HCT116 (cell line): ENCODE results near the gene LRRC61. TPM values are rescaled to one million over a fixed set of nuclear protein-coding genes. Genes with fewer than 3 reads are reported as not detected.

Experiments used
- ATAC-seq: fragments of 200-7000 bp; cut with Tn5 transposase; 2 replicates; pipeline ENCODE4 v1.9.1; 2020; ENCODE audit warnings: mild to moderate bottlenecking, moderate library complexity
- BruUV-seq: library from RNA; stranded (reverse); fragments of 400-500 nt; replicated peaks from 2 replicates; lab custom pipeline; 2021; lab: Mats Ljungman, UMichigan
- CTCF ChIA-PET: fragments of 300-600 bp; sonication (Branson Sonifier 250); formaldehyde crosslinking; loops from one replicate; lab custom pipeline; 2021; ENCODE audit warnings: antibody characterized with exemption; lab: Charles Lee
- POLR2A ChIA-PET: fragments of 300-600, 350-600 bp; sonication (Branson Sonifier 250); formaldehyde crosslinking; loops from one replicate; lab custom pipeline; 2021; ENCODE audit warnings: antibody characterized with exemption; lab: Charles Lee
- RAD21 ChIA-PET, 2 experiments: fragments of 300-600 bp; sonication (Branson Sonifier 250); formaldehyde crosslinking; loops; one replicate each; lab custom pipeline; 2023; ENCODE audit warnings: low total read pairs in 2 of 2; ENCODE audit not compliant: uncharacterized antibody in 2 of 2, unreplicated experiment in 2 of 2, low non-redundant PET in 1 of 2; lab: Charles Lee
- DNase-seq: peaks from one replicate; pipeline ENCODE4 v3.0.0-alpha.2; 2010; ENCODE audit warnings: low read depth, low spot score
- H2AFZ ChIP-seq: fragments of 200-600 bp; shearing (Covaris generic), sonication (generic); 2 replicates; pipeline ENCODE4 v1.6.1; 2017; ENCODE audit warnings: low read depth, mixed run types, mixed read lengths, antibody characterized with exemption, low read length; ENCODE audit not compliant: poor library complexity, severe bottlenecking
- H3K27ac ChIP-seq: 2 replicates; pipeline ENCODE4 v1.5.1; 2012; ENCODE audit warnings: low read depth, low read length
- H3K27me3 ChIP-seq: fragments of 200-600 bp; sonication (generic); 2 replicates; pipeline ENCODE4 v1.6.1; 2016; ENCODE audit warnings: mixed run types, low read length, mixed read lengths; ENCODE audit not compliant: insufficient read depth
- H3K36me3 ChIP-seq, 2 experiments: fragments of 200-500 bp in 1 of 2; fragments of 200-600 bp in 1 of 2; sonication (Bioruptor generic) in 1 of 2; sonication (generic) in 1 of 2; 2 replicates each; pipeline versions ENCODE4 v1.5.1 to v1.6.1; 2014 to 2016; ENCODE audit warnings: low read length in 2 of 2, inconsistent platforms in 1 of 2, mixed read lengths in 1 of 2, mixed run types in 1 of 2; ENCODE audit not compliant: insufficient read depth in 2 of 2, control insufficient read depth in 1 of 2
- H3K4me1 ChIP-seq, 2 experiments: fragments of 200-600 bp in 1 of 2; sonication (generic) in 1 of 2; 2 replicates each; pipeline versions ENCODE4 v1.5.1 to v1.6.1; 2012 to 2017; ENCODE audit warnings: low read length in 2 of 2, inconsistent platforms in 1 of 2, mild to moderate bottlenecking in 1 of 2, mixed read lengths in 1 of 2, mixed run types in 1 of 2, moderate library complexity in 1 of 2; ENCODE audit not compliant: insufficient read depth in 2 of 2, control insufficient read depth in 1 of 2
- H3K4me2 ChIP-seq: fragments of 200-600 bp; sonication (generic); 2 replicates; pipeline ENCODE4 v1.6.1; 2017; ENCODE audit warnings: mixed run types, low read length, mixed read lengths
- H3K4me3 ChIP-seq, 2 experiments: fragments of 200-600 bp in 1 of 2; sonication (generic) in 1 of 2; replicated peaks in 1 of 2; 2 replicates each; pipeline ENCODE4 v1.5.1; 2011 to 2016; ENCODE audit warnings: low read length in 2 of 2, control low read depth in 1 of 2, low read depth in 1 of 2, mild to moderate bottlenecking in 1 of 2, mixed read lengths in 1 of 2, mixed run types in 1 of 2
- H3K79me2 ChIP-seq: fragments of 200-600 bp; sonication (generic); 2 replicates; pipeline ENCODE4 v1.6.1; 2017; ENCODE audit warnings: mild to moderate bottlenecking, mixed run types, low read length, moderate library complexity, mixed read lengths; ENCODE audit not compliant: insufficient read depth
- H3K9ac ChIP-seq: fragments of 200-600 bp; sonication (generic); 2 replicates; pipeline ENCODE4 v1.6.1; 2016; ENCODE audit warnings: low read length, mixed read lengths
- H3K9me2 ChIP-seq: fragments of 200-600 bp; sonication (generic), shearing (Covaris generic); 2 replicates; pipeline ENCODE4 v1.6.1; 2017; ENCODE audit warnings: mixed run types, mild to moderate bottlenecking, moderate library complexity; ENCODE audit not compliant: insufficient read depth
- H3K9me3 ChIP-seq, 2 experiments: fragments of 200-500 bp in 1 of 2; fragments of 200-600 bp in 1 of 2; sonication (Bioruptor generic) in 1 of 2; sonication (generic) in 1 of 2; 2 replicates each; pipeline ENCODE4 v1.6.1; 2014 to 2017; ENCODE audit warnings: low read length in 2 of 2, mixed read lengths in 2 of 2, inconsistent platforms in 1 of 2, low read depth in 1 of 2, mild to moderate bottlenecking in 1 of 2, mixed run types in 1 of 2, moderate library complexity in 1 of 2; ENCODE audit not compliant: control insufficient read depth in 1 of 2, insufficient read depth in 1 of 2
- H4K20me1 ChIP-seq: fragments of 200-600 bp; sonication (generic), shearing (Covaris generic); 2 replicates; pipeline ENCODE4 v1.6.1; 2017; ENCODE audit warnings: mixed run types, mild to moderate bottlenecking, moderate library complexity; ENCODE audit not compliant: insufficient read depth
- CBX3 ChIP-seq: IDR thresholded peaks from 2 replicates; pipeline ENCODE4 v1.6.1; 2012; ENCODE audit warnings: low read depth
- EZH2phosphoT487 ChIP-seq: fragments of 200-600 bp; IDR thresholded peaks from 2 replicates; pipeline ENCODE4 v1.6.1; 2018; ENCODE audit warnings: antibody characterized with exemption, borderline replicate concordance
- REST ChIP-seq: IDR thresholded peaks from 2 replicates; pipeline ENCODE4 v1.6.1; 2012; ENCODE audit warnings: low read depth
- SP1 ChIP-seq: IDR thresholded peaks from 2 replicates; pipeline ENCODE4 v1.6.1; 2012; ENCODE audit warnings: low read depth
- SRF ChIP-seq: IDR thresholded peaks from 2 replicates; pipeline ENCODE4 v1.6.1; 2012; ENCODE audit warnings: low read depth
- TCF7L2 ChIP-seq: IDR thresholded peaks from 2 replicates; pipeline ENCODE4 v1.7.0; 2011; ENCODE audit warnings: borderline replicate concordance, inconsistent platforms; ENCODE audit not compliant: insufficient read depth, insufficient read length; ENCODE audit errors: extremely low read depth
- YY1 ChIP-seq: IDR thresholded peaks from 2 replicates; pipeline ENCODE4 v1.6.1; 2011; ENCODE audit warnings: low read length, low read depth, moderate library complexity, mild to moderate bottlenecking; ENCODE audit not compliant: insufficient replicate concordance; ENCODE audit errors: extremely low read depth
- ZBTB33 ChIP-seq: IDR thresholded peaks from 2 replicates; pipeline ENCODE4 v1.6.1; 2011; ENCODE audit warnings: mild to moderate bottlenecking, low read length, moderate library complexity; ENCODE audit not compliant: insufficient replicate concordance; ENCODE audit errors: extremely low read depth
- intact Hi-C: fragments of 100-400 bp; cut with micrococcal nuclease; formaldehyde crosslinking; loops from 2 replicates; pipeline ENCODE4 v1.10.0; 2022
- total RNA-seq: library from RNA; stranded (reverse); gene quantifications from one replicate; pipeline ENCODE4 v1.2.1, GENCODE V29; 2021; ENCODE audit not compliant: unreplicated experiment

The LRRC61 gene
- total RNA-seq, 1 experiment from 2014 or later, result 12.0 TPM

GRCh38 chr7:150345012-150345411 is 21.9 kb downstream of the LRRC61 start:
- ATAC-seq (no peak), DNase-seq (no peak)
- Histone ChIP-seq H3K79me2 (no peaks in the 10 kb centered on the region), H3K36me3 (no peaks in the 10 kb centered on the region), H3K9me2 (no peaks in the 10 kb centered on the region), H3K9ac (no peak overlapping the region)
- intact Hi-C loops, result no loop called here
- RAD21 ChIA-PET, result no interaction called here
- BruUV-seq, result no TSS peak
- CTCF ChIA-PET, result no interaction called here
- TF ChIP-seq YY1, result no peak
- no peak for TF ChIP-seq CBX3
- no peak for TF ChIP-seq SP1
- TF ChIP-seq ZBTB33, result no peak
- no peak for TF ChIP-seq TCF7L2
- TF ChIP-seq EZH2phosphoT487, result no peak
- TF ChIP-seq SRF, result no peak
- TF ChIP-seq REST, result no peak
- TF ChIP-seq, all 23 proteins: peak for 0
- Histone ChIP-seq H3K27me3 (no peaks in the 10 kb centered on the region), H4K20me1 (no peaks in the 10 kb centered on the region), H3K27ac (no peak overlapping the region), H3K9me3 (no peaks in the 10 kb centered on the region), H2AFZ (no peak overlapping the region), H3K4me3 (no peak overlapping the region), H3K4me1 (no peaks in the 10 kb centered on the region), H3K4me2 (no peak overlapping the region)
- POLR2A ChIA-PET, result no interaction called here
